HG02588 (cell line): ENCODE data around the gene AR.

Experiments
- ATAC-seq: cut with Tn5 transposase; IDR thresholded peaks from one replicate; pipeline ENCODE4 v1.9.1; 2021; ENCODE audit warnings: mild to moderate bottlenecking, moderate library complexity; ENCODE audit not compliant: unreplicated experiment

Gene AR

GRCh38 chrX:67724359-67725110, 180.7 kb downstream of the AR start:
- ATAC-seq: no peak

GRCh38 chrX:67725471-67725870, 181.7 kb downstream of the AR start:
- ATAC-seq: no peak

GRCh38 chrX:67726018-67726417, 182.2 kb downstream of the AR start:
- no peak for ATAC-seq

- no peak for ATAC-seq
Measured at GRCh38 chrX:67727576-67727975, 183.8 kb downstream of the AR start.

GRCh38 chrX:67730296-67730695, 186.5 kb downstream of the AR start:
- no peak for ATAC-seq

GRCh38 chrX:67731061-67731460, 187.2 kb downstream of the AR start:
- no peak for ATAC-seq

- ATAC-seq: no peak
Measured at GRCh38 chrX:67732864-67733263, 189.0 kb downstream of the AR start.

- ATAC-seq: no peak
Measured at GRCh38 chrX:67734111-67734753, 190.4 kb downstream of the AR start.

- no peak for ATAC-seq
Measured at GRCh38 chrX:67749536-67749935, 205.7 kb downstream of the AR start.

- no peak for ATAC-seq
Measured at GRCh38 chrX:67750694-67751093, 206.9 kb downstream of the AR start.

- no peak for ATAC-seq
Measured at GRCh38 chrX:67759018-67759417, 215.2 kb downstream of the AR start.

GRCh38 chrX:67777148-67777547, 233.3 kb downstream of the AR start:
- no peak for ATAC-seq

- ATAC-seq: no peak
Measured at GRCh38 chrX:67779099-67779498, 235.3 kb downstream of the AR start.
